Endothelial cell of umbilical vein (primary cell): ENCODE data around the gene CDCA3. TPM values are rescaled to one million over a fixed set of nuclear protein-coding genes. Genes with fewer than 3 reads are reported as not detected.

Source experiments
- BruUV-seq: library from RNA; stranded (reverse); fragments of 400-500 nt; replicated peaks from 2 replicates; lab custom pipeline; 2021; lab: Mats Ljungman, UMichigan
- CTCF ChIA-PET: fragments of 300-600, 350-600 bp; sonication (Branson Sonifier 250); formaldehyde crosslinking; loops from one replicate; lab custom pipeline; 2021; ENCODE audit warnings: antibody characterized with exemption, inconsistent platforms; lab: Charles Lee
- POLR2A ChIA-PET: fragments of 300-600, 350-600 bp; sonication (Branson Sonifier 250); formaldehyde crosslinking; loops from one replicate; lab custom pipeline; 2021; ENCODE audit warnings: antibody characterized with exemption, inconsistent platforms; lab: Charles Lee
- DNase-seq: peaks from one replicate; pipeline ENCODE4 v3.0.0-alpha.2; 2011; ENCODE audit warnings: low read depth, low spot score
- FAIRE-seq: peaks from 2 replicates; lab custom pipeline; 2011; peaks lifted over from hg19 to GRCh38; lab: Jason Lieb, UNC
- H2AFZ ChIP-seq: 2 replicates; pipeline ENCODE4 v1.6.0; 2012; ENCODE audit warnings: low read depth, low read length, control low read depth, inconsistent platforms
- H3K27ac ChIP-seq: 2 replicates; pipeline ENCODE4 v1.5.1; 2011; ENCODE audit warnings: low read depth, mild to moderate bottlenecking, control low read depth, low read length, moderate library complexity; ENCODE audit not compliant: insufficient read depth
- H3K27me3 ChIP-seq, 2 experiments: 2 replicates each; pipeline versions ENCODE4 v1.6.0 to v1.6.1; 2011; ENCODE audit warnings: low read length in 2 of 2, mixed read lengths in 1 of 2; ENCODE audit not compliant: control insufficient read depth in 2 of 2, insufficient read depth in 2 of 2
- H3K36me3 ChIP-seq, 2 experiments: 2 replicates in 1 of 2; 3 replicates in 1 of 2; pipeline ENCODE4 v1.5.1; 2011; ENCODE audit warnings: low read length in 2 of 2, mild to moderate bottlenecking in 1 of 2, moderate library complexity in 1 of 2; ENCODE audit not compliant: control insufficient read depth in 2 of 2, insufficient read depth in 2 of 2; ENCODE audit errors: extremely low read depth in 1 of 2
- H3K4me1 ChIP-seq: 3 replicates; pipeline ENCODE4 v1.5.1; 2011; ENCODE audit warnings: mild to moderate bottlenecking, low read length; ENCODE audit not compliant: control insufficient read depth, insufficient read depth; ENCODE audit errors: extremely low read depth
- H3K4me2 ChIP-seq: 2 replicates; pipeline ENCODE4 v1.6.1; 2011; ENCODE audit warnings: low read length, control low read depth, mixed read lengths; ENCODE audit not compliant: insufficient read depth
- H3K4me3 ChIP-seq, 3 experiments: fragments of 200-600 bp in 1 of 3; sonication (generic), shearing (Covaris generic) in 1 of 3; replicated peaks in 1 of 3; 2 replicates each; pipeline ENCODE4 v1.5.1; 2011 to 2016; ENCODE audit warnings: control low read depth in 3 of 3, low read length in 3 of 3, mild to moderate bottlenecking in 2 of 3, inconsistent platforms in 1 of 3, low read depth in 1 of 3, moderate library complexity in 1 of 3; ENCODE audit not compliant: insufficient read depth in 1 of 3
- H3K79me2 ChIP-seq: 2 replicates; pipeline ENCODE4 v1.6.0; 2012; ENCODE audit warnings: low read length, inconsistent platforms; ENCODE audit not compliant: control insufficient read depth, insufficient read depth
- H3K9ac ChIP-seq: replicated peaks from 2 replicates; pipeline ENCODE3; 2011; ENCODE audit warnings: low read length, control low read depth; ENCODE audit not compliant: insufficient read depth; ENCODE audit errors: extremely low read depth
- H3K9me1 ChIP-seq: replicated peaks from 3 replicates; pipeline ENCODE4 v1.6.0; 2011; ENCODE audit warnings: mild to moderate bottlenecking, low read length; ENCODE audit not compliant: control insufficient read depth, insufficient read depth; ENCODE audit errors: extremely low read depth
- H3K9me3 ChIP-seq: replicated peaks from 2 replicates; pipeline ENCODE4 v1.5.1; 2012; ENCODE audit warnings: low read length, inconsistent platforms; ENCODE audit not compliant: control insufficient read depth, insufficient read depth
- H4K20me1 ChIP-seq: replicated peaks from 2 replicates; pipeline ENCODE3; 2011; ENCODE audit warnings: mild to moderate bottlenecking, low read length; ENCODE audit not compliant: control insufficient read depth, insufficient read depth; ENCODE audit errors: extremely low read depth
- EZH2 ChIP-seq: IDR thresholded peaks from 2 replicates; pipeline ENCODE4 v1.6.1; 2012; ENCODE audit warnings: borderline replicate concordance, low read depth, mild to moderate bottlenecking, moderate library complexity, low read length, inconsistent platforms; ENCODE audit not compliant: severe bottlenecking
- FOS ChIP-seq: IDR thresholded peaks from 2 replicates; pipeline ENCODE4 v1.6.1; 2011; ENCODE audit warnings: mild to moderate bottlenecking, low read length, moderate library complexity, borderline replicate concordance; ENCODE audit not compliant: insufficient read depth
- GATA2 ChIP-seq: IDR thresholded peaks from 2 replicates; pipeline ENCODE4 v1.7.0; 2011; ENCODE audit warnings: low read depth, mild to moderate bottlenecking, moderate library complexity, mixed read lengths, low read length; ENCODE audit not compliant: insufficient read length, insufficient read depth
- JUN ChIP-seq: IDR thresholded peaks from 2 replicates; pipeline ENCODE4 v1.6.1; 2011; ENCODE audit warnings: borderline replicate concordance, low read depth; ENCODE audit not compliant: insufficient read length, insufficient read depth
- MAX ChIP-seq: IDR thresholded peaks from 2 replicates; pipeline ENCODE4 v1.6.1; 2011; ENCODE audit not compliant: insufficient read depth, insufficient read length
- MYC ChIP-seq: IDR thresholded peaks from one replicate; pipeline ENCODE4 v1.6.1; 2011; ENCODE audit warnings: mild to moderate bottlenecking, low read depth, low read length
- POLR2A ChIP-seq: IDR thresholded peaks from 2 replicates; pipeline ENCODE4 v1.6.1; 2012; ENCODE audit warnings: low read depth, mild to moderate bottlenecking, control low read depth, low read length
- POLR2AphosphoS5 ChIP-seq: IDR thresholded peaks from 2 replicates; pipeline ENCODE4 v1.6.1; 2012; ENCODE audit warnings: low read depth, mild to moderate bottlenecking, control low read depth, low read length, moderate library complexity; ENCODE audit not compliant: insufficient read depth
- dilution Hi-C: fragments of 300-500 bp; cut with MboI; formaldehyde crosslinking; loops from one replicate; pipeline ENCODE4 v1.15.0; 2019; ENCODE audit warnings: low sequenced_read_pairs; ENCODE audit not compliant: extremely low pct_ligation_motif_present
- intact Hi-C: fragments of 100-400 bp; cut with micrococcal nuclease; formaldehyde crosslinking; loops from one replicate; pipeline ENCODE4 v1.10.0; 2022
- polyA plus RNA-seq, 4 experiments: library from polyadenylated mRNA; depleted of rRNA in 3 of 4; stranded (reverse) in 3 of 4; unstranded in 1 of 4; fragments of >200 nt; gene quantifications; 2 replicates each; pipeline versions ENCODE4 v1.2.1 to v1.2.3, GENCODE V29; 2011 to 2012; ENCODE audit warnings: missing spikeins in 1 of 4
- total RNA-seq: library from RNA; stranded (reverse); gene quantifications from 2 replicates; pipeline ENCODE4 v1.2.3, GENCODE V29; 2021
- TF ChIP-seq, protein P1 (sequence below), 2 donors: IDR thresholded peaks; 1 replicate in 1 of 2; 2 replicates in 1 of 2; pipeline ENCODE4 v1.5.1; 2011; ENCODE audit warnings: low read length in 2 of 2, mild to moderate bottlenecking in 2 of 2, moderate library complexity in 2 of 2, control low read depth in 1 of 2, inconsistent platforms in 1 of 2, low read depth in 1 of 2; ENCODE audit not compliant: insufficient read depth in 1 of 2; ENCODE audit errors: extremely low read depth in 1 of 2

Gene CDCA3
- total and polyA plus RNA-seq, 2 donors (not counting 3 experiments of a cell fraction or from before 2014, with no cell fraction given): 44.3 to 53.5 TPM

- H3K27me3 ChIP-seq: no peaks in the 10 kb centered on the region
- H4K20me1 ChIP-seq: no peaks in the 10 kb centered on the region
- ChIA-PET CTCF (interaction anchor here (1.0 to 1.9 kb wide), 3 partner anchors 8 to 11 kb away, joined by 4 to 7 read pairs (median 5); partner anchors contain the start of gene SPSB2), POLR2A (no interaction called here)
- no peaks in the 10 kb centered on the region for H3K79me2 ChIP-seq
- dilution Hi-C loops (no loop called here), intact Hi-C loops (no loop called here)
- DNase-seq: no peak
- TF ChIP-seq MYC (no peak), JUN (no peak), GATA2 (no peak), FOS (no peak), POLR2AphosphoS5 (no peak), MAX (no peak), EZH2 (no peak), POLR2A (no peak)
- TF ChIP-seq, protein P1, sequence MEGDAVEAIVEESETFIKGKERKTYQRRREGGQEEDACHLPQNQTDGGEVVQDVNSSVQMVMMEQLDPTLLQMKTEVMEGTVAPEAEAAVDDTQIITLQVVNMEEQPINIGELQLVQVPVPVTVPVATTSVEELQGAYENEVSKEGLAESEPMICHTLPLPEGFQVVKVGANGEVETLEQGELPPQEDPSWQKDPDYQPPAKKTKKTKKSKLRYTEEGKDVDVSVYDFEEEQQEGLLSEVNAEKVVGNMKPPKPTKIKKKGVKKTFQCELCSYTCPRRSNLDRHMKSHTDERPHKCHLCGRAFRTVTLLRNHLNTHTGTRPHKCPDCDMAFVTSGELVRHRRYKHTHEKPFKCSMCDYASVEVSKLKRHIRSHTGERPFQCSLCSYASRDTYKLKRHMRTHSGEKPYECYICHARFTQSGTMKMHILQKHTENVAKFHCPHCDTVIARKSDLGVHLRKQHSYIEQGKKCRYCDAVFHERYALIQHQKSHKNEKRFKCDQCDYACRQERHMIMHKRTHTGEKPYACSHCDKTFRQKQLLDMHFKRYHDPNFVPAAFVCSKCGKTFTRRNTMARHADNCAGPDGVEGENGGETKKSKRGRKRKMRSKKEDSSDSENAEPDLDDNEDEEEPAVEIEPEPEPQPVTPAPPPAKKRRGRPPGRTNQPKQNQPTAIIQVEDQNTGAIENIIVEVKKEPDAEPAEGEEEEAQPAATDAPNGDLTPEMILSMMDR (IDR thresholded peaks at IDR 0.05; ENCODE audit: extremely low read depth in 1 of 2, insufficient read depth in 1 of 2, low read depth in 1 of 2, low read length in 2 of 2): no peak
- no peaks in the 10 kb centered on the region for H3K4me1 ChIP-seq
- H3K9me1 ChIP-seq: no peaks in the 10 kb centered on the region
- H3K9ac ChIP-seq: no peak overlapping the region
- no peak overlapping the region for H3K4me3 ChIP-seq
- H2AFZ ChIP-seq: no peak overlapping the region
- no peak overlapping the region for H3K27ac ChIP-seq
- H3K36me3 ChIP-seq: peaks cover 15 to 64% of the 10 kb centered on the region in 2 experiments
- no peak for FAIRE-seq
- no peak overlapping the region for H3K4me2 ChIP-seq
- H3K9me3 ChIP-seq: no peaks in the 10 kb centered on the region
- BruUV-seq: no TSS peak
These were observed 10.3 kb upstream of the CDCA3 start for GRCh38 chr12:6861391-6861790.
